Measurements from ENCODE around the gene SLITRK1.

DNA sequence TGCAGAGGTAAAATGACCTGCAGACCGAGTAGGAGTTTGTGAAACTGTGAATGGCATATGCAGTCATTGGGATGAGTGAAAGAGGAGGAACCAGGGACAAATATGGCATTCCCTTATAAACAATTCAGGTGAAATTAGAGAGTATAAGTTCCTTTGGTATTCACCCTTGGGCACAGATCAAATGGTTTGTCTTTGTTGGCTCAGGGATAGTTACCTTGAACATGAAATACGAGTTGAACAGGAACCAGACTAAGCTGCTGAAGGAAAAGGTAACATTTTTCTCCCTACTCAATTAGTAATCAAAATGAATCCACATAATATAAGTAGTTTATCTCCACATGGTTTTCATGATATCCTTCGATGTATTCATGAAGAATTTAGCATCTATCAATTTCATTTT, 50.5 kb downstream of the SLITRK1 start:
- TF ChIP-seq POLR2A (IDR thresholded peaks at IDR 0.05; ENCODE audit: low read length), result no peak
- no peak for TF ChIP-seq GATA1 (IDR thresholded peaks at IDR 0.05; ENCODE audit: low read depth, low read length)
